Body of pancreas (tissue), 4 donors: ENCODE measurements around the gene GCNA. TPM values are rescaled to one million over a fixed set of nuclear protein-coding genes. Genes with fewer than 3 reads are reported as not detected.

Experiments used
- ATAC-seq: fragments of 150-250 bp; one replicate; pipeline ENCODE4 v1.9.1; 2016
- DNase-seq, 4 donors: peaks; one replicate each; pipeline ENCODE4 v3.0.0-alpha.2; 2019
- H3K27ac ChIP-seq, 4 donors: fragments of 200-600 bp; sonication (generic); 1 replicate in 3 of 4; 2 replicates in 1 of 4; pipeline versions ENCODE4 v1.5.1 to v1.6.1; 2016 to 2019; ENCODE audit warnings: mild to moderate bottlenecking in 1 of 4, mixed read lengths in 1 of 4, moderate library complexity in 1 of 4
- H3K27me3 ChIP-seq, 2 donors: fragments of 200-600 bp; sonication (generic); one replicate each; pipeline ENCODE4 v1.6.0; 2016; ENCODE audit warnings: mild to moderate bottlenecking in 1 of 2
- H3K36me3 ChIP-seq, 2 donors: fragments of 200-600 bp; sonication (generic); replicated peaks in 1 of 2; 2 replicates each; pipeline ENCODE4 v1.5.1; 2016; ENCODE audit warnings: low read depth in 2 of 2; ENCODE audit not compliant: insufficient read depth in 1 of 2
- H3K4me1 ChIP-seq: fragments of 200-600 bp; sonication (generic); one replicate; pipeline ENCODE4 v1.6.0; 2016
- H3K4me3 ChIP-seq, 2 donors: fragments of 200-600 bp; sonication (generic); 1 replicate in 1 of 2; 2 replicates in 1 of 2; pipeline ENCODE4 v1.5.1; 2016 to 2019
- H3K9me3 ChIP-seq, 3 donors: fragments of 200-600 bp; sonication (generic); 1 replicate in 2 of 3; 2 replicates in 1 of 3; pipeline ENCODE4 v1.5.1; 2016
- POLR2A ChIP-seq, 3 donors: fragments of 450-650 bp; IDR thresholded peaks; one replicate each; pipeline ENCODE4 v1.6.1; 2016; ENCODE audit warnings: antibody characterized with exemption in 3 of 3, mild to moderate bottlenecking in 2 of 3
- WGBS, 2 donors: methylation state at CpG; one replicate each; pipeline ENCODE4 v1.1.5; 2017; 5-methylcytosine and 5-hydroxymethylcytosine counted together
- intact Hi-C: fragments of 100-400 bp; cut with DNase I; formaldehyde crosslinking; loops from one replicate; pipeline ENCODE4 v1.15.1; 2023
- total RNA-seq, 2 donors: library from RNA; depleted of rRNA; stranded (reverse); fragments of >200 nt; gene quantifications; one replicate each; pipeline ENCODE4 v1.1.0, GENCODE V29; 2016
- TF ChIP-seq, protein P1 (sequence below), 7 experiments: fragments of 450-650 bp in 4 of 7; fragments of 200-600 bp in 3 of 7; sonication (generic) in 3 of 7; IDR thresholded peaks; one replicate each; pipeline ENCODE4 v1.5.1; 2016 to 2019; ENCODE audit warnings: antibody characterized with exemption in 7 of 7

GCNA gene
- total RNA-seq, 2 donors from 2014 or later: 3.6 to 6.9 TPM

DNA sequence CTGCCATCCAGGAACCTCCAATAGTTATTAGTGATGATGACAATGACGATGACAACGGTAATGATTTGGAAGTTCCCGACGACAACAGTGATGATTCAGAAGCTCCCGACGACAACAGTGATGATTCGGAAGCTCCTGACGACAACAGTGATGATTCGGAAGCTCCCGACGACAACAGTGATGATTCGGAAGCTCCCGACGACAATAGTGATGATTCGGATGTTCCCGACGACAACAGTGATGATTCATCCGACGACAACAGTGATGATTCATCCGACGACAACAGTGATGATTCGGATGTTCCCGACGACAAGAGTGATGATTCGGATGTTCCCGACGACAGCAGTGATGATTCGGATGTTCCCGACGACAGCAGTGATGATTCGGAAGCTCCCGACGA is 25.4 kb downstream of the GCNA start:
- H3K27me3 ChIP-seq: no peaks in the 10 kb centered on the region
- intact Hi-C loops: no loop called here
- 80 to 96% methylated on average over 12 to 28 of the region's 33 CpGs for WGBS, 2 donors

DNA sequence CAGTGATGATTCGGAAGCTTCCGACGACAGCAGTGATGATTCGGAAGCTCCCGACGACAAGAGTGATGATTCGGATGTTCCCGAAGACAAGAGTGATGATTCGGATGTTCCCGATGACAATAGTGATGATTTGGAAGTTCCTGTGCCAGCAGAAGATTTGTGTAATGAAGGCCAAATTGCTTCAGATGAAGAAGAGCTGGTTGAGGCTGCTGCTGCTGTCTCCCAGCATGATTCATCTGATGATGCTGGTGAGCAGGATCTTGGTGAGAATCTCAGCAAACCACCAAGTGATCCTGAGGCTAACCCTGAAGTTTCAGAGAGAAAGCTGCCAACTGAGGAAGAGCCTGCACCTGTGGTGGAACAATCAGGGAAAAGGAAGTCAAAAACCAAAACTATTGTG is 25.9 kb downstream of the GCNA start:
- Histone ChIP-seq H3K4me3 (no peak overlapping the region), H3K27me3 (no peaks in the 10 kb centered on the region), H3K9me3 (no peaks in the 10 kb centered on the region), H3K4me1 (no peaks in the 10 kb centered on the region), H3K36me3 (peaks cover 0 to 2% of the 10 kb centered on the region in 2 donors), H3K27ac (no peak overlapping the region)
- no peak for TF ChIP-seq POLR2A (IDR thresholded peaks at IDR 0.05)
- TF ChIP-seq, protein P1, sequence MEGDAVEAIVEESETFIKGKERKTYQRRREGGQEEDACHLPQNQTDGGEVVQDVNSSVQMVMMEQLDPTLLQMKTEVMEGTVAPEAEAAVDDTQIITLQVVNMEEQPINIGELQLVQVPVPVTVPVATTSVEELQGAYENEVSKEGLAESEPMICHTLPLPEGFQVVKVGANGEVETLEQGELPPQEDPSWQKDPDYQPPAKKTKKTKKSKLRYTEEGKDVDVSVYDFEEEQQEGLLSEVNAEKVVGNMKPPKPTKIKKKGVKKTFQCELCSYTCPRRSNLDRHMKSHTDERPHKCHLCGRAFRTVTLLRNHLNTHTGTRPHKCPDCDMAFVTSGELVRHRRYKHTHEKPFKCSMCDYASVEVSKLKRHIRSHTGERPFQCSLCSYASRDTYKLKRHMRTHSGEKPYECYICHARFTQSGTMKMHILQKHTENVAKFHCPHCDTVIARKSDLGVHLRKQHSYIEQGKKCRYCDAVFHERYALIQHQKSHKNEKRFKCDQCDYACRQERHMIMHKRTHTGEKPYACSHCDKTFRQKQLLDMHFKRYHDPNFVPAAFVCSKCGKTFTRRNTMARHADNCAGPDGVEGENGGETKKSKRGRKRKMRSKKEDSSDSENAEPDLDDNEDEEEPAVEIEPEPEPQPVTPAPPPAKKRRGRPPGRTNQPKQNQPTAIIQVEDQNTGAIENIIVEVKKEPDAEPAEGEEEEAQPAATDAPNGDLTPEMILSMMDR (IDR thresholded peaks at IDR 0.05): no peak
- WGBS, 2 donors: 96 to 100% methylated on average over 7 to 10 of the region's 10 CpGs
- intact Hi-C loops: no loop called here
- no peak for ATAC-seq
- no peak for DNase-seq

More for the DNA sequence above, 25.4 kb downstream of the GCNA start:
- no peak overlapping the region for H3K4me3 ChIP-seq
- no peaks in the 10 kb centered on the region for H3K4me1 ChIP-seq
- H3K9me3 ChIP-seq: no peaks in the 10 kb centered on the region
- H3K36me3 ChIP-seq: peaks cover 0 to 2% of the 10 kb centered on the region in 2 donors
- H3K27ac ChIP-seq: no peak overlapping the region
- DNase-seq (no peak), ATAC-seq (no peak)
- TF ChIP-seq, protein P1 (IDR thresholded peaks at IDR 0.05): no peak
- no peak for TF ChIP-seq POLR2A (IDR thresholded peaks at IDR 0.05)

DNA sequence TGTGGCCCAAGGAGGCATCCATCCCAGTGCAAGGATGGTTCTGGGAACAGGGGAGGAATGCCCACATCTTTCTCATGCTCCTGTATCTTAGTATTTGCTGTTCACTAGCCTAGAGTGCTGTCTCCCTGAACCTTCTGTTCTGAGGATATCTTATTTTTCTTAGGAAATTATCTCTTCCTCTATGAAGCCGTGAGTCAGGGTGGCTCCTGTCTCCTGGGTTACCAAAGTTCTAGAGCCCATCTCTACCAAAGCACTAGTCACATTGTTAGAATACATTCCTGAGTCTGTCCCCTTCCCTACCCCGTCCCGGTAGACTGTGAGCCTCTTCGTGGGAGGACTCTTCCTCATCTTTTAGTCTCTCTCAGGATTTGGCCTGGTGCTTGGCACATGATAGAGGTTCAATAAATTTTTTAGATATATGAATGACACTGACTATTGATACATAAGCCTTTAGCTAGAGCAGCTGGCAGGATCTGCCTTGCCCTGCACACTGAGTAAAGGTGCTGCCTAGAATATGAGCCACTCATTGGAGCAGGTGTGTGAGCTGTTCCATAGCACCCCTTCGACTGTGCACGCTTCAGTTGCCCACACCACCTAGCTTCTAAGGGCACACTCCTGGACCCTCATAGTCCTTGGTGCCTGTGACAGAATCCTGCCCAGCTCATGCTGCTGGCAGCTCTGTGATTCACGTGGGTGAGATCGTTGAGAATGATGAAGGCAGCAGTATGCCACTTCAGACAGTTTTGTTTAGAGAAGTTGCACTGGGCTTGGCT is 26.7 kb downstream of the GCNA start:
- peaks cover 0 to 2% of the 10 kb centered on the region in 2 donors for H3K36me3 ChIP-seq
- intact Hi-C loops: no loop called here
- no peak overlapping the region for H3K4me3 ChIP-seq
- TF ChIP-seq, protein P1 (IDR thresholded peaks at IDR 0.05): no peak
- TF ChIP-seq POLR2A (IDR thresholded peaks at IDR 0.05): no peak
- no peaks in the 10 kb centered on the region for H3K9me3 ChIP-seq
- WGBS, 2 donors: 96 to 97% methylated on average over 5 to 7 of the region's 8 CpGs
- ATAC-seq (no peak), DNase-seq (no peak)
- no peaks in the 10 kb centered on the region for H3K4me1 ChIP-seq
- H3K27ac ChIP-seq: no peak overlapping the region
- no peaks in the 10 kb centered on the region for H3K27me3 ChIP-seq

DNA sequence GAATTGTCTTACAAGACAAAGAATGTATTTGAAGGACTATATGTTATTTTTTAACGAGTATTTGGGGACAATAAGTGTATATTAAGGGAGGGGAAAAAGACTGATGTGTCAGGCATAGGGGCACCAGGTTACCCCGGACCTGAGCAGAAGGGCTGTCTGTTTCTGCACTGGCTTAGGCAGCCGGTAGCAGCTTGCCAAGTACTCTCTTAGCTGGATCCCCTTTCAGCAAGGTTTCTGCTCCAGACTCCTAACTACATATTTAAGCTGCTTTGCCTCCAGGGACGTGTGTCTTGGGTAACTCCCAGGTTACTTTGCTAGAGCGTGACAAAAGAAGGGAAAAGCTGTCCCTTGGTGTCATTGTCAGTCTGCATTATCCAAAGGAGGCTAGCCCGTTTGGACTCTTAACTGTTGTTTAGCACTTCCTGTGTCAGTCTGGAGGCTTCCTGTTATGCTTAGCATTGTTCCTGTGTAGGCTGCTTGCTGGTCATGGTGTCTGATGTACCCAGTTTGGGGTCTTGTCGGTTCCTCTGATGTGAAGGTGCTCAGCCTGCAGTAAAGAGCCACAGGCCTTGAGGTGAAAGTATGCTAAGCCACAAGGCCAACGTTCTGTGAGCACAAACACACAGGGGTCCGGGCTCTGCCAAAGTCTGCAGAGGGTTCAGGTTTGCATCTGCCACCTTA is 28.4 kb downstream of the GCNA start:
- DNase-seq (no peak), ATAC-seq (no peak)
- TF ChIP-seq POLR2A (IDR thresholded peaks at IDR 0.05): no peak
- TF ChIP-seq, protein P1 (IDR thresholded peaks at IDR 0.05): no peak
- H3K27me3 ChIP-seq: no peaks in the 10 kb centered on the region
- WGBS, 2 donors: 69 to 77% methylated on average over 6 to 8 of the region's 9 CpGs
- intact Hi-C loops: no loop called here
- no peaks in the 10 kb centered on the region for H3K9me3 ChIP-seq
- peaks cover 0 to 6% of the 10 kb centered on the region in 2 donors for H3K36me3 ChIP-seq
- no peak overlapping the region for H3K4me3 ChIP-seq
- H3K27ac ChIP-seq: no peak overlapping the region
- H3K4me1 ChIP-seq: no peaks in the 10 kb centered on the region
